ENCODE data around the gene FUCA2.
"Not testable (repeated sequence)": the region's sequence is repeated elsewhere in the genome, so short reads cannot be mapped to it uniquely, and the experiment has no call there.

The FUCA2 gene

GRCh38 chr6:143465546-143465945 is 46.0 kb downstream of the FUCA2 start:
- Mint-ChIP-seq H3K4me3 (no peak overlapping the region), H3K36me3 (peaks cover 14% of the 10 kb centered on the region), H3K27ac (no peak overlapping the region), H3K27me3 (no peaks in the 10 kb centered on the region), H3K9me3 (peaks cover 2% of the 10 kb centered on the region), H3K4me1 (no peaks in the 10 kb centered on the region)
- no peak for DNase-seq
- CTCF ChIA-PET = no interaction called here

- DNase-seq = no peak
- Mint-ChIP-seq H3K4me1 (peaks cover 11% of the 10 kb centered on the region), H3K9me3 (no peaks in the 10 kb centered on the region), H3K36me3 (peaks cover 20% of the 10 kb centered on the region), H3K27ac (no peak overlapping the region), H3K27me3 (no peaks in the 10 kb centered on the region), H3K4me3 (no peak overlapping the region)
- CTCF ChIA-PET = no interaction called here
Observed at GRCh38 chr6:143457563-143458359, 53.8 kb downstream of the FUCA2 start.

- CTCF ChIA-PET = no interaction called here
- Mint-ChIP-seq H3K36me3 (peaks cover 10% of the 10 kb centered on the region), H3K4me3 (peak overlapping the region; percentile 99), H3K27me3 (peaks cover 6% of the 10 kb centered on the region), H3K27ac (peak overlapping the region; percentile 99), H3K4me1 (peaks cover 44% of the 10 kb centered on the region), H3K9me3 (peaks cover 2% of the 10 kb centered on the region)
- DNase-seq = no peak
Observed at GRCh38 chr6:143451531-143451930, 60.0 kb downstream of the FUCA2 start.

GRCh38 chr6:143450453-143451371 is 60.8 kb downstream of the FUCA2 start, which contains the start of the genes ADAT2 and PEX3:
ADAT2 (minus strand) TSS chr6:143450695; CDS start chr6:143450658, 37 bp downstream.
PEX3 (plus strand) TSS chr6:143450805; CDS start chr6:143451043, 238 bp downstream.
- Mint-ChIP-seq H3K4me1 (peaks cover 44% of the 10 kb centered on the region), H3K27me3 (peaks cover 6% of the 10 kb centered on the region), H3K36me3 (peaks cover 9% of the 10 kb centered on the region), H3K4me3 (peak within 1 kb of the TSS; percentile 99), H3K9me3 (peaks cover 2% of the 10 kb centered on the region), H3K27ac (peak within 1 kb of the TSS; percentile 99)
- peak; percentile 96 for DNase-seq
- CTCF ChIA-PET = interaction anchor here (1.3 kb wide), 1 partner anchor 23 kb away, joined by 3 read pairs; no protein-coding TSS in a partner anchor

GRCh38 chr6:143449714-143450452 is 61.6 kb downstream of the FUCA2 start:
- peak; percentile 28 for DNase-seq
- Mint-ChIP-seq H3K4me3 (peak overlapping the region; percentile 99), H3K36me3 (peaks cover 5% of the 10 kb centered on the region), H3K27me3 (peaks cover 6% of the 10 kb centered on the region), H3K4me1 (peaks cover 44% of the 10 kb centered on the region), H3K27ac (peak overlapping the region; percentile 99), H3K9me3 (peaks cover 2% of the 10 kb centered on the region)
- CTCF ChIA-PET = interaction anchor here (1.3 kb wide), 1 partner anchor 22 kb away, joined by 3 read pairs; no protein-coding TSS in a partner anchor

GRCh38 chr6:143449082-143449713 is 62.3 kb downstream of the FUCA2 start:
- H3K36me3 Mint-ChIP-seq = peaks cover 6% of the 10 kb centered on the region
- no peak for DNase-seq
- peak overlapping the region; percentile 99 for H3K27ac Mint-ChIP-seq
- H3K9me3 Mint-ChIP-seq = peaks cover 2% of the 10 kb centered on the region
- H3K4me1 Mint-ChIP-seq = peaks cover 40% of the 10 kb centered on the region
- H3K27me3 Mint-ChIP-seq = peaks cover 6% of the 10 kb centered on the region
- CTCF ChIA-PET = interaction anchor here (1.3 kb wide), 1 partner anchor 22 kb away, joined by 3 read pairs; no protein-coding TSS in a partner anchor
- H3K4me3 Mint-ChIP-seq = peak overlapping the region; percentile 99

- Mint-ChIP-seq H3K36me3 (peaks cover 12% of the 10 kb centered on the region), H3K4me1 (peaks cover 34% of the 10 kb centered on the region)
- H3K4me3 Mint-ChIP-seq, CTCF ChIA-PET, H3K27me3 Mint-ChIP-seq, H3K27ac Mint-ChIP-seq, H3K9me3 Mint-ChIP-seq, DNase-seq: not testable (repeated sequence)
Observed at GRCh38 chr6:143447865-143448264, 63.7 kb downstream of the FUCA2 start.

All from activated naive CD4-positive, alpha-beta T cell treated with anti-CD3 and anti-CD28 coated beads, Interleukin-2, amount 10 ng/mL, durations not matched to agents 7 days and 5 days (primary cell).